AG08396 (cell line): ENCODE data around the gene RB1.
A peak's percentile ranks its signal among the peaks of the same experiment; 100 is the strongest.
"Not testable (repeated sequence)": the region's sequence is repeated elsewhere in the genome, so short reads cannot be mapped to it uniquely, and the experiment has no call there.

Experiments used
- DNase-seq: peaks from one replicate; pipeline ENCODE4 v3.0.0; 2012; ENCODE audit warnings: low spot score, mixed read lengths

The RB1 gene

DNA sequence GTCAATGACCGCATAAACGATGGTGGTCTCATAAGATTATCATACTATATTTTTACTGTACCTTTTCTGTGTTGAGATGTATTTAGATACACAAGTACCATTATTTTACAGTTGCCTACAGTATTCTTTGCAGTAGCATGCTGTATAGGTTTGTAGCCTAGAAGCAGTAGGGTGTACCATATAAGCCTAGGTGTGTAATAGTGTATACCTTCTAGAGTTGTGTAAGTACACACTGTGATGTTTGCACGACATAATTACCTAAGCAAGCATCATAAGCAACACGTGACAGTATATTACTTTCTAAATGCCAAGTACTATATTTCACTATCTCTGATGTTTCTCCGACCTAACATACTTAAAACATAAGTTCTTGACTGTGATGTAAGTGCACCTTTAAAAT lies 106.6 kb downstream of the RB1 start:
- DNase-seq, result no peak

DNA sequence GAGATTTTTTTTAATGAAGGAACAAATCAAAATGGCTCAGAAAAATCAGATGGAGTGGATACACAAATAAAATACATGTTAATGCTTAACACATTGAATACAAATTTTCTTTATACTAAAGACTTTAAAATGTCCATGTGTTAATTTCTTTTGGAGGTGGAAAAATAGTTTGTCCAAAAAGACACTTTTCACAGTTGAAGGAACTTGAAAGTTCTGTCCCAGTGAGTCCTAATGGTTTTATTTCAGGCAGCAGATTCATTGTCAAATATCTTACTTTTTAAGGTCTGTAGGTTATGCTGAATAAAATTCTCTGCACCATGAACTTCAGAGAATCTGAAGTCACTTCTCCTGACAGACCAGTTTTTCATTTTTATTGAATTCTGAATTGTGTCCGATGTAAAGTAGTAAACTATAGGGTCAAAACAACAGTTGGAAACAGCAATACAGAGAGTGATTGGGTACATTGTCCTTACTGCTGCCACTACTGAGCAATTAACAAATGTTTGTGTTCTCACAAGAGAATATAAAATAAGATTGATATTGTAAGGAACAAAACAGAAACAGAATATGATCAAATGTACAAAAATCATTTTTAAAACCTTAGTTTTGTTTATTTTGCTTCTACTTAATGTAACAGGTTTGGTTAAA lies 107.7 kb downstream of the RB1 start:
- no peak for DNase-seq

DNA sequence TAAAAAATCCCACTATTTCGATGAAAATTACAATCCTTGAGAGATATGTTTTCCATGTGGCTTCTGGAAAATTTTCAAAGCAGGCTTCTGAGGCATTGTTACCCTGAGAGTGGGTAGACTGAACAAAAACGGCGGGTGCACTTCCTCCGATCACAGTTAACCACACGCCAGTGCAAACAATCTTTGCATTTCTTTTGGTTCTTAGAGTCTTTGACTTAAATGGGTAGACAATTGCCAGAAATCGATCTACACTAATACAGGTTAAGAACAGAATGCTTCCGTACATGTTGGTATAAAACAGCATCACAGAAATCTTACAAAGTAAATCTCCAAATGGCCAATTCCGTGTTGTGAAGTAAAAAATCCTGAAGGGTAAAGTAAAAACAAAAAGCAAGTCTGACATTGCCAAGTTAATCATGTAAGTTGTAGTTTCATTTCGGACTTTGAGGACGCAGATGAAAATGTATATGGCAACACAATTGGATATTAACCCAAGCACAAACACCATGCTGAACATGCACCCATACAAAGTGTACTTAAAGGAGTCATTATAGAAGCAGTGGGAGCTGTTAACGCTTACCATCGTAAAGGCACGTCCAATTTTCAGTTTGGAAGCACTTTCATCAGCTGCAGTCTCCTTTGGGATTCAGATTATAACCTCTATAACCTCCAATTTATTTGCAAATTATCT lies 108.4 kb downstream of the RB1 start:
- no peak for DNase-seq

DNA sequence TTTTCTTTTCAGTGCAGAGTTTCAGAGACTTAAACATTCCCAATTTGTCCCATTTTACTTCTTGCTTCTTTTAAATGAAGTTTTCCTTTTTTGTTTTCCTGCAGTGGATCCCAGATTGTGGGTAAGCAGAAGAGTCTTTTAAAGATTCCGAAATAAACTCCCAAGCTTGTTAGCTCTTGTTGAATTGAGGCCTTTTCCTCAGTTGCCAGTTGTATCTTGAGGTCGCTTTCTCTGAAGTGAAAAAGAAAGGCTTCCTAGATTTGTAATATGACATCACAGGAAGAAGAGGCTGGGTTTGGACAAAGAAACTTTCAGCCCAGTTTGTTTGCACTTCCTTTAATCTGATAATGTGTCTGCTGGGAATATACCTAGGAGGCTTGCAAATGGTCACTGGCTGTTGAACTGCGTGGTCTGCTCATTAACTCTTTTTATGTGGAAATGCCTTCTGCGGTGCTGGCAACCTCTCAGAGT lies 109.4 kb downstream of the RB1 start, which contains the start of gene LPAR6:
Gene LPAR6, minus strand, starts transcription at position 233 of the 471 bp plus-strand sequence. CDS start 690 bp downstream, outside the sequence.
- DNase-seq, result peak; percentile 23

DNA sequence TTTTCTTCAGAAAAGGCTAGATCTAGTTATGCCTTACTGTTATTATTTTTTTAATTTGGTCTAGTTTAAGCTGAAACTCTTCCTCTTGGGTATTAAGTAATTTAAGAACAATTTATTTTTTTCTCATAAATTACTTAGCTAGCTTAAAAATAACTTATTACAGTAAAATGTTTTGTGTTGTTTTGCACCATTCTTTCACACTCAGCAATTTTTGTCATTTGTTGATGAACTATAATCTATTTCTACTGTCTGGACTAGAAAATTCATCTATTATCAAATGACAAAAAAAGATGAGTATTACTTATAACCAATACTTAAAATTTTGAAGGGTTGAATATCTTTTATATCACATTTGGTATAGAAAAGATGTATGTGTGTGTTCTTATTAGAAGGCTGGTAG lies 111.0 kb downstream of the RB1 start:
- no peak for DNase-seq

DNA sequence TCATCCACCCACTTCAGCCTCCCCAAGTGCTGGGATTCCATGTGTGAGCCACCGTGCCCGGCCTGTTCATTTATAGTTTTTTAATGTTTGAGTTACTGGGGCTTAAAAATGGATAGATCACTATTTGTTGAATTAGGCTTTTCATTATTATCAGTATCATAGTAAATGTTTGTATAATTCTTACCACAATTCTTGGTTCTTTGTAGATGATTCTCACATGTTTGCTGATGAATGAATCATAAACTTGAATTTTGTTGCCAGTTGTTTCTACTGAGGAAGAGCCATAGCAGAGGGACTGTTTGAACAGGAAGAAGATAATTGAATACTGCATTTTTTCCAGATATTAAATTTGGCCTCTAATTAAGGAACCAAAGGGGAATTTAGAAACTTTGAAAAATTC lies 112.0 kb downstream of the RB1 start:
- no peak for DNase-seq

DNA sequence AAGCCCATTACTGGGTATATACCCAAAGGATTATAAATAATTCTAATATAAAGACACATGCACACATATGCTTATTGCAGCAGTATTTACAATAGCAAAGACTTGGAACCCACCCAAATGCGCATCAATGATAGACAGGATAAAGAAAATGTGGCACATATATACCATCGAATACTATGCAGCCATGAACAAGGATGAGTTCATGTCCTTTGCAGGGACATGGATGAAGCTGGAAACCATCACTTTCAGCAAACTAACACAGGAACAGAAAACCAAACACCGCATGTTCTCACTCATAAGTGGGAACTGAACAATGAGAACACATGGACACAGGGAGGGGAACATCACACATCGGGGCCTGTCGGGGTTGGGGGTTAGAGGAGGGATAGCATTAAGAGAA lies 118.5 kb downstream of the RB1 start:
- not testable (repeated sequence) for DNase-seq

DNA sequence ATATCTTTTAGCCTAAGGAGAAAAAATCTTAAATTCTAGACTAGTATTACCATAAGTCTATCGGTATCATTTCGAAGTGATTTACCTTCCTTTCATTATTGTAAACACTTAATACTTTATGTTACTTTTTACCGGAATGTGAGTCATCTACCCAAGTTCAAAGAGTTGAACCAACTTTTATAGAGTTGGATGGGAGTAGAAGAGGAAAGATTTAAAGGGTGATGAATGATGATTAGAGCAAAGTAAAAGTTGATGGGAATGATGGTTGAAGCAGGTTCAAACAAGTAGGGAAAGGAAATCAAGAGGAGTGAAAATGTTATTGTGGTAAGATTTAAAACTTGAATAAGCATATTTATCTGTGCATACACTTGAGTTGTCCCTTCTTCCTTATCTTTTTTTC lies 120.7 kb downstream of the RB1 start:
- no peak for DNase-seq

DNA sequence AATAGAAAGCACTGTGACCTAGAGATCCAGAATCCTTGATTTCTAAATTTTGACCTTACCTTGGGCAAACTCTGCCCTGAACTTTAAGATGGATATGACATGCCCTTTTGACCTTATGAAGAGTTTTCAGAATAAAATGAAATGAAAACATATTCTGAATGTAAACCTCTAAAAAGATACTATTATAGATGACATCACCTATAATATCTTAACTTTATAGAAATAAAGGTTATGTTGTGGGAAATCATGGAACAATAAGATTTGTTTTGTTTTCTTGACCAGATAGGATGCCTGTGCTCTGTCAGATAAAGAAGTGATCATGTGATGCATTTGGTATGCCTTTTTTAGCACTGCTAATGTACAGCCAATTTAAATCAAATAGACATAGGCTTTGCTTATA lies 122.5 kb downstream of the RB1 start:
- no peak for DNase-seq

DNA sequence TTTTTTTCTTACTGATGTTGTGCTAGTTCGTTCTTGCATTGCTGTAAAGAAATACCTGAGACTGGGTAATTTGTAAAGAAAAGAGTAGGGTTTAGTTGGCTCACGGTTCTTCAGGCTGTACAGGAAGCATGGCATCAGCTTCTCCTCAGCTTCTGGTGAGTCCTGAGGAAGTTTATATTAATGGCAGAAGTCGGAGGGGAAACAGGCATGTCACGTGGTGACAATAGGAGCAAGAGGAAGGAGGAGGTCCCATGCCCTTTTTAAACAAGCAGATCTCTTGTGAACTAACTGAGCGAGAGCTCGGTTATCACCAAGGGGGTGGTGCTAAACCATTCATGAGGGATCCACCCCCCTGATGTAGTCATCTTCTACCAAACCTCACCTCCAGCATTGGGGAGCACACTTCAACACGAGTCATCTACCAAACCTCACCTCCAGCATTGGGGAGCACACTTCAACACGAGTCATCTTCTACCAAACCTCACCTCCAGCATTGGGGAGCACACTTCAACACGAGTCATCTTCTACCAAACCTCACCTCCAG lies 123.3 kb downstream of the RB1 start:
- not testable (repeated sequence) for DNase-seq

DNA sequence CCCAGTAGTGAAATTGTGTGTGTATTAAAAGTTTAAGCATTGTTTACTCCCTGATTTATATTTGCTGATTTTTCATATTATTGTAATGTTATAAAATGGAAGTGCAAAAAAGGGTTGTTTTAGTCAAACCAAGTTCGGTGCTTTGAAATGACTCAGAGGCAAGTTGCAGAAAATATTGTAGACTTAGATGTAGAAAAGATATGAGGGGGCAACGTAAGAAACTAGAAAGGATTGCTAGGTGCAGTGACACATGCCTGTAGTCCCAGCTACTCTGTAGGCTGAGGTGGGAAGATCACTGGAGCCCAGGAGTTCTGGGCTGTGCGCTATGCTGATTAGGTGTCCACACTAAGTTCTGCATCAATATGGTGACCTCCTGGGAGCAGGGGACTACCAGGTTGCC lies 125.5 kb downstream of the RB1 start:
- DNase-seq, result no peak

DNA sequence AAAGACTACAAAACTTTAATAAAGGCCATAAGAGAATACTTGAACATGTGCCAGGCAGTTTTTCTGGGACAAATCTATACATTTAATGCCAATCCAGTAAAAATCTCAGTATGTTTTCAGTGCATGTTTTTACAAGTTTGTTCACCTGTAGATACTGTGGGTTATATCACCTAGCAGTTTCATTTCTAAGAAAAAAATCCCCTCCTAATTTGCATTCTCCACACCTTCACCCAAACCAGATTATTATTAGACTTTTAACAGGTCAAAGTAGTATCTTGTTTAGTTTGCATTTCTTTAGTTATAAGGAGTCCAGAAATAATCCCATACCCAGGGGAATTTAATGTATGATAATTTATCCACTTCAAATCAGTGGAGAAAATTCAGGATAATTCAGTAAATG lies 126.3 kb downstream of the RB1 start:
- DNase-seq, result no peak

DNA sequence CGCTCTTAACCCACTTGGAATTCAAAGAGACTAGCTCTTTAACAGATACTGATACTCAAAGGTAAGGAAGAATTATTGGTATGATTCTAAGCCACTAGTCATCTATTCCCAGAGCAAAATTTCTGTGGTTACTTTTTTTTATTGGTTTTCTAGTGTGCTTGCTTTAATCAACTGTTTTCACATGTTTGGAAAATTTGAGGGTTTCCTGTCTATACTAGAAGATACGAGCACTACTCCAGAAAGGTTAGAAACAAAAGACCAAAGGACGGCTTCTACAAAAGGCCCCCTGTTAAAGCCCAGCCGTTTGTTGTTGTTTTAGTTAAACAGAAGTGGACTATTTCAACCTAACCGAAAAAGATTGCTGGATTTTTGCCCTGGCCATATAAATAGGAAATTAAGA lies 127.9 kb downstream of the RB1 start:
- no peak for DNase-seq

DNA sequence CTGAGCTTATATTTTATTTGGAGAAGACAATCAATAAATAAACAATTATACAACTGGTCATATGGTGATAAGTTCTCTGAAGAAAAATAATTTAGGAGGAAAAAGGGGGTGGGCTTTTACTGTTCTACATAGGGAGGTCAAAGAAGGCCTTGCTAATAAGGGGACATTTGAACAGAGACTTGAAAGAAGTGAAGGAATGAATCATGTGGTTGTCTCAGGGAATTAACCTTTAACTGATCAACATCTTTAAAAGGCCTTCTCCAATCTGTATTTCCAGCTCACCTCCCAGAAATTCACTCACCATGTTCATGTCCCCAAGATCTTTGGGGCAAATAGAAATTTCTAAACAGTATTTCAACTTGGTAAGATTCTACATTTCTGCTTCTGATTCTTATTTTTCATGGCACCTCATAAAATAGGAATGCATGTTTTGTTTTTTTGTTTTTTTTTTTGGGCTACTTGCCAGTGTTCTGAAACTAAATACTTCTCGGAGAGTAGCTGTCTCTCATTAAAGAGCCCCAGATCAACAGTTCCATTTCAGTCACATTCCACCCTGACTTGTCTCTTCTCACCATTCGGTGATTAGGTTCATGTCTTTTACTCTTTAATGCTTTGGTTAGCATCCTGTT lies 128.6 kb downstream of the RB1 start:
- peak; percentile 9 for DNase-seq

DNA sequence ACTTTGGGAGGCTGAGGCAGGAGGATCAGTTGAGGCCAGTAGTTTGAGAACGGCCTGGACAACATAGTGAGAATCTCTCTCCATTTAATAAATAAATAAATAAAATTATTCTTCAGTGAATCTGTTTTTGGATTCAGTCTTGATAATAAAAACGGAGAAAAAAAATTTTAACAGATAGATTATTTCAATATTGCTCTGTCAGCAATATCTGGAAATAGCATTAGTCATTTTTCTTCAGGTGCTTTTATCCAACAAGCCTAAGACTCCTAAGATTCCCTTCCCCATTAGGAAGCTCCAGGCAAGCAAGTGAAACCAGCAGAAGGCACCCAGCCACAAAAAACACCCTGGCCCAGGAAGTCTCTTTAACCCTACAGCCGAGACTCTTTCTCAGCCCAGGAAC lies 130.6 kb downstream of the RB1 start:
- no peak for DNase-seq

DNA sequence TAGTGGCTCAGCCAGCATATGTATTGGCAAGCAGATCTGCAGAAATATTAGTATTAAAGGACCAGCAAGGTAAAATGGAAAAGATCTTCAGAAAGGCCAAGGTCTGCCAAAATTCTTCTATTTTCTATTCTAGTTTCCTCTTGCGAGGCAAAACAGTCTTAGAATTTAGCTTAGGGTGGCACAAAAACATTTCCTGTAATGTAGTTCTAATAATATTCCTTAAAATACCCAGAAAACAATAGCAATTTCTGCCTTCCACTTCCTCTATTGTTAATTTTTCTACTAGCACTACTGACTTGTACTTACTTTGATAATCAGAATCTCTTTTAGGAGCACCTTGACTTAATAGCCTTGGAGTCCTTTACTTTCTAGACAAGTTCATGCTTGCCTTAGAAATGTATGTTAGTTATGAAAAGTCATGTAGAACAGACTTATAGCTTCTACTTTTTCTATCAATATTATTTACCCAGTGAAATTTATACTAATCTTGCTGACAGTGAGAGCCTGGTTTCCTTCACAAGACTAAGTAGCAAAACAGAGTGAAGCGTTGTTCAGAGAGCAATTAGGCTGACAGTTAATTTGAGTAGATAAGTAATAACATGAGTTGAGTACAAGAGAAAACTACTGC lies 133.2 kb downstream of the RB1 start:
- no peak for DNase-seq

DNA sequence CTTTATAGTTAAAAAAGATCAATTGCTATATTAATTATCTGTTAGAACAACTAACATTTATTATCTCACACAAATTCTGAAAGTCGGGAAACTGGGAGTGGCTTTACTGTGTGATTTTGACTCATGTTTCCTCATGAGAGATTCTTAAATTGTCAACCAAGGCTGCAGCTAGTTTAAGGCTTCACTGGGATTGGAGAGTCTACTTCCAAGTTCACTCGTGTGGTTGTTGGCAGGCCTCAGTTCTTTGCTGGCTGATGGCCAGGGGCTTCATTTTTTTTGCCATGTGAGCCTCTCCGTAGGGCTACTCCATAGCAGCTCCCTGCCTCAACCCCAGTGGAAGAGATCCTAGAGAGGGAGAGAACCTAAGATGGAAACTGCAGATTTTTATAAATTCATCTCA lies 133.8 kb downstream of the RB1 start:
- DNase-seq, result peak; percentile 9

DNA sequence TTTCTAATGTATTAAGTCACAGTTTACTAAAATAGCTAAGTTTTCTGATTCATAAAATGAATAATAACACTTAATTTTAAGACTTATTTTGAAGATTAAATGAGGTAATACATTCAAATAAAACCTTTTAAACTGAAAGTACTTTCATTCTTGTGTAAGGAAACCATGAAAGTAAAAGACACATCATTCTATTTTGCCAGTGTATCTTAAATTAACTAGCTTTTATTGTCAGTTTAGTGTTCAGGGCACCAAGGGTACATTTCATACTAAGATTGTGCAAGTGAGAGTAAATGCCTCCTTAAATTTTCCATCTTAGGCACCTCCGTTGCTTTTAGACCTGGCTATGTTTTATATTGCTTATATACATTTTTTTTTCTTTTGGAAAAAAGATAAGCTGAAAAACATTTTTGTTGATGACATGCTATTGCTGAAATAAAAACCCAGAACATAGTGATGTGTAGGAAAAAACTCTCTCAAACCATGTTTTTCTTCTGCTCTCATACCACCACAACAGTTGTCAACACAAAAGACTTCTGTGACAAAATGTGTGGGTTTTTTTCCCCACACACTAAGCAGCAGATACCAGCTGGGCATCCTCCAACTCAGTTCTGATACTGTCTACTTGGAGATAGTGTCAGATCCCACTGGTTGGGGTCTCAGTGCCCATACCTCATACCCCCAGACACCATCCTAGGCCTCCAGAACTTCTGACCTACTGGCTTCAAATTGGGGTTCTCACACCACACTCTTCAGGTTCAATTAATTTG lies 140.1 kb downstream of the RB1 start:
- no peak for DNase-seq

DNA sequence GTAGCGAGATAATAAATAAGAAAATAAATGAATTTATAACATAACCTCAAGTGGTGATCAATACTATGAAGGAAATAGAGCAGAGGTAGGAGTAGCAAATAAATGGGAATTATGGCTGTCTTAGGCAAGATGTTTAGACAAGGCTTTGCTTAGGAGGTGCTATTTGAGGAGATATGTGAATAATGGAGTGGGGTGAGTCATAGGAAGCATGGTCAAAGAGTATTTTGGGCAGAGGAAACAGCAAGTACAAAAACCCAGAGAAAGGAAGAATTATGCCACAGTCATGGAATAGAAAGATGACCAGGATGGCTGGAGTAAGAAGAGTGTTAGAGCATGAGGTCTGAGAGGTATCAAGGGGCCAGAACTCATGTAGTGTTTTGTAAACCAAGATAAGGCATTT lies 142.9 kb downstream of the RB1 start:
- peak; percentile 41 for DNase-seq

DNA sequence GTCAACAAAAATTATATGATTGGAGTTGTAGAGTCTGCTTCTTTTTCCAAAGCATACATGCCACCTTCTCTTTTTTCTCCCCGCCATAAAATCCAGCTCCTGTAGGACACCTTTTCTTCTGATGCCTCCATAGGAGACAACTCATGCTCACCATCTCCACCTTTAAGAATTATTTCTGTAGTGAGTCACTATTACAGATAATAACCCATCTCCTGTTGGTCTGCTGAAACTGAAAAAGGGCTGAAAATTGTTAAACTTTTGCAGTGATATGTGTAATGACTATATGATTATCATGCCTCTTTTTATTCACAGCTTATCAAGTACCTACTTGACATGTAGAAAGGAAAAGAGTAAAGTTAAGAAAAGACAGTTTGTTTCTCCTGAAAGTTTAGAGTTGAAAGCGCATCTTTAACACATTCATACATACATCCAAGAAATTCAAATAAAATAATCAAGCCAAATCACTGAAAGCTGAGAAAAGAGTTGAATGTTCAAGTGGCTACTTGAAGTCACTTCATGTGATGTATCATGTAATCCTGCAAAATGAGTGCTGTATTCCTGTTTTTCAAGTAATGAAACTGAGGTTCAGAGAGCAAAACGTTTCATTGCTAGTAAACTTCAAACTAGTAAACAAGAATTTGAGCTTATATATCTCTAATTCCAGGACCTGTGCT lies 144.9 kb downstream of the RB1 start:
- DNase-seq, result no peak

DNA sequence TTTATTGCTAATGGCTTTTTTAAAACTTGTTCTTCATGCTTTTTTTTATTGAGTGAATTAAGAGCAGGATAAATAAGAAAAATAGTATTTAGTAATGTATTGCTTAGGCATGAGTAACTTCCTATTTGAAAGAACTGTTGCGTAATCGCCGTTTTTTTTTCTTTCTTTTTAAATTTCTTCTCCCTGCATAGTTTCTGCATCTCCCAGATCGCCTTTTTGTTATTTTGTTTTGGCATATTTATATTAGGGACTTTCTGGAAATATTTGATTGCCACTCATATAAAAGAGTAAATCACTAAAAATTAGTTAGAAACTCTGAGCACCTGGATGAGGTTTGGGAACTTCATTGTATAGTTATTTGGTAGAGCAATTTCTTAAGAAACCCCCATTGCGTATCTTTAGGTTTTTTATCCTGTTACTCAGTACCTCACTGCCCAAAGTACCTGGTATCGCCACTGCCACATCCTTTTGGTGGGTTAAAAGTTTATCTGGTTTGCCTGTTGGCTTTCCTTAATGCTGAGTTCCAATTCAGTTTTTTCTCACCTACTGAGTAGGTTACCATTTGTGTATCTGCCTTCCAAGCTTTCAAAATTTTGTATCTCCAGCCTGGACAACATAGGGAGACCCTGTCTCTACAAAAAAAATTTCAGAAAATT lies 145.5 kb downstream of the RB1 start:
- DNase-seq, result peak; percentile 24
